ENCODE data around the gene CYP46A1.

DNA sequence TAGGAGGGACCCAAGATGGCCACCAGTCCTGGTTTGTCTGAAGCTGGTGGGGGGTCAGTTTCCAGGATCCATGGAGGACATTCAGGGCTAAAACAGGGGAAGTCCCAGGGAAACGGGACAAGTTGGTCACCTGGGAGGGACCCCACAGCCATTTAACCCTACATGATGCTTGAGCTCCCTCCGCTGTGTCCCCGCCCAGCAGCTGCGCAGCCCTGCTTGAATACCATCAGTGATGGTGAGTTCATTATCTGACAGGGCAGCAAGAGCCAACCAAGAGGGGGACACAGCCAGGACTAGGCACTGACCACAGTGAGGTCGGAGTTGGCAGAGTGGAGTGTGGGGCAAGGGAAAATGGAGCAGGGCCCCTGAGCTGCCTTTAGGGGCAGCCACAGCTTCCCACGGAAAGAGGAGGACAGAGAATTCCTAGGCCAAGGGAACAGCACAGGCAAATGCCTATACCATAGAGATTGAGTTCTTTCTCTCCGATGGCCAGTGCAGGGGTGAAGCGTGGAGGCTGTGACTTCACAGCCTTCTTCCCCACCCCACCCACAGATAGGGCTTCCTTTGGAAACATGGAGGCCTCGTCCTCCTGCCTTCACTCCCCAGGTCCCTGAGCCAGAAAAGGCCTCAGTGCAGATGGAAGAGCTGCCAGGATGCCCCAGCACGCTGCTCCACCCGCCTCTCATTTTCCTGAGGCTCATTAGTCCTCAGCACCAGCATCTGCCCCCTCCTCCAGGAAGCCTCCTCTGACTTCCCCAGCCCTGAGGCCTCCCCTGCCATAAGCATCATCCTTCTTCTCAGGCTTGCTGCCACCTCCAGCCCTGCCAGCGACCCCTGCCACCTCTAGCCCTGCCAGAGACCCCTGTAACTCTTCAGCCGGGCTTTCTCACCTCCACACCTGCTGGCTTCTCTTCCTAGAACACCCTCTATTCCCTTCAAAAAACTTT, 51.4 kb downstream of the CYP46A1 start:
- TF ChIP-seq, protein P1, sequence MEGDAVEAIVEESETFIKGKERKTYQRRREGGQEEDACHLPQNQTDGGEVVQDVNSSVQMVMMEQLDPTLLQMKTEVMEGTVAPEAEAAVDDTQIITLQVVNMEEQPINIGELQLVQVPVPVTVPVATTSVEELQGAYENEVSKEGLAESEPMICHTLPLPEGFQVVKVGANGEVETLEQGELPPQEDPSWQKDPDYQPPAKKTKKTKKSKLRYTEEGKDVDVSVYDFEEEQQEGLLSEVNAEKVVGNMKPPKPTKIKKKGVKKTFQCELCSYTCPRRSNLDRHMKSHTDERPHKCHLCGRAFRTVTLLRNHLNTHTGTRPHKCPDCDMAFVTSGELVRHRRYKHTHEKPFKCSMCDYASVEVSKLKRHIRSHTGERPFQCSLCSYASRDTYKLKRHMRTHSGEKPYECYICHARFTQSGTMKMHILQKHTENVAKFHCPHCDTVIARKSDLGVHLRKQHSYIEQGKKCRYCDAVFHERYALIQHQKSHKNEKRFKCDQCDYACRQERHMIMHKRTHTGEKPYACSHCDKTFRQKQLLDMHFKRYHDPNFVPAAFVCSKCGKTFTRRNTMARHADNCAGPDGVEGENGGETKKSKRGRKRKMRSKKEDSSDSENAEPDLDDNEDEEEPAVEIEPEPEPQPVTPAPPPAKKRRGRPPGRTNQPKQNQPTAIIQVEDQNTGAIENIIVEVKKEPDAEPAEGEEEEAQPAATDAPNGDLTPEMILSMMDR (conservative IDR thresholded peaks at IDR 0.05), result no peak
- TF ChIP-seq EZH2 (IDR thresholded peaks at IDR 0.05; ENCODE audit: low read depth), result no peak
